Mucosa of descending colon (tissue), 3 donors: Measurements from ENCODE around the gene RPS25. TPM values are rescaled to one million over a fixed set of nuclear protein-coding genes. Genes with fewer than 3 reads are reported as not detected.
"Not testable (repeated sequence)": the region's sequence is repeated elsewhere in the genome, so short reads cannot be mapped to it uniquely, and the experiment has no call there.

ENCODE experiments used
- ATAC-seq: fragments of 200-7000 bp; cut with Tn5 transposase; one replicate; pipeline ENCODE4 v1.9.1; 2020; ENCODE audit warnings: mild to moderate bottlenecking, moderate library complexity
- DNase-seq, 3 donors: peaks; one replicate each; pipeline ENCODE4 v3.0.0-alpha.2; 2020
- H3K36me3 ChIP-seq: fragments of 200-600 bp; one replicate; pipeline ENCODE4 v1.8.0; 2021; ENCODE audit warnings: low read depth, mild to moderate bottlenecking
- H3K4me1 ChIP-seq: fragments of 200-600 bp; one replicate; pipeline ENCODE4 v1.8.0; 2021; ENCODE audit warnings: low read depth, mild to moderate bottlenecking
- H3K4me3 ChIP-seq: fragments of 200-600 bp; one replicate; pipeline ENCODE4 v1.8.0; 2021; ENCODE audit warnings: mild to moderate bottlenecking
- H3K9me3 ChIP-seq: fragments of 200-600 bp; one replicate; pipeline ENCODE4 v1.8.0; 2021; ENCODE audit warnings: mild to moderate bottlenecking
- CTCF ChIP-seq: fragments of 200-600 bp; IDR thresholded peaks from one replicate; pipeline ENCODE4 v1.8.0; 2022; ENCODE audit warnings: antibody characterized with exemption, mild to moderate bottlenecking
- intact Hi-C, 2 donors: fragments of 100-400 bp; cut with DNase I in 1 of 2; cut with micrococcal nuclease in 1 of 2; formaldehyde crosslinking; loops; one replicate each; pipeline versions ENCODE4 v1.11.0 to v1.11.1; 2022; cut with DNase I, micrococcal nuclease
- total RNA-seq, 3 donors: library from RNA; stranded (reverse); fragmentation: NEBNext Ultra II Directional in 2 of 3; extraction: Animal tissue kit (Norgen Biotek cat#: 25700) in 2 of 3; gene quantifications; one replicate each; pipeline versions ENCODE4 v1.2.1 to v1.2.4, GENCODE V29; 2021 to 2023
- donor health status: DM: no; HTN: no; CAD: no; lungs with moderate emphysema.
- donor health status: DM: no; HTN: no; CAD: no.
- donor health status: DM: no; HTN: yes; CAD: no.

The RPS25 gene
- total RNA-seq, 3 donors from 2014 or later, result 721 to 887 (median 781) TPM

- Histone ChIP-seq H3K4me3 (peak overlapping the region; percentile 78), H3K9me3 (no peaks in the 10 kb centered on the region), H3K36me3 (no peaks in the 10 kb centered on the region), H3K4me1 (peaks cover 5% of the 10 kb centered on the region)
- intact Hi-C loops, result no loop called here
- DNase-seq (no peak), ATAC-seq (peak; percentile 26)
- no peak for TF ChIP-seq CTCF
Observed at GRCh38 chr11:118996926-118997626, 21.1 kb downstream of the RPS25 start.

GRCh38 chr11:118991486-118992038 lies 26.6 kb downstream of the RPS25 start:
- H3K4me3 ChIP-seq, H3K36me3 ChIP-seq, ATAC-seq, DNase-seq, H3K9me3 ChIP-seq, H3K4me1 ChIP-seq, intact Hi-C loops: not testable (repeated sequence)

- ATAC-seq (no peak), DNase-seq (no peak)
- no peaks in the 10 kb centered on the region for H3K4me1 ChIP-seq
- intact Hi-C loops, result no loop called here
- H3K36me3 ChIP-seq, result no peaks in the 10 kb centered on the region
- H3K4me3 ChIP-seq, result no peak overlapping the region
- no peaks in the 10 kb centered on the region for H3K9me3 ChIP-seq
- no peak for TF ChIP-seq CTCF
Observed at GRCh38 chr11:118988280-118988679, 29.9 kb downstream of the RPS25 start.

GRCh38 chr11:118984825-118985224 lies 33.3 kb downstream of the RPS25 start:
- TF ChIP-seq CTCF, result no peak
- intact Hi-C loops, result no loop called here
- DNase-seq (no peak), ATAC-seq (no peak)
- no peaks in the 10 kb centered on the region for H3K36me3 ChIP-seq
- no peak overlapping the region for H3K4me3 ChIP-seq
- H3K9me3 ChIP-seq, result no peaks in the 10 kb centered on the region
- H3K4me1 ChIP-seq, result no peaks in the 10 kb centered on the region

GRCh38 chr11:118984337-118984736 lies 33.8 kb downstream of the RPS25 start:
- H3K36me3 ChIP-seq, H3K4me1 ChIP-seq, DNase-seq, intact Hi-C loops, H3K9me3 ChIP-seq, H3K4me3 ChIP-seq, ATAC-seq: not testable (repeated sequence)

GRCh38 chr11:118980191-118980881 lies 37.8 kb downstream of the RPS25 start:
- Histone ChIP-seq H3K36me3 (no peaks in the 10 kb centered on the region), H3K9me3 (no peaks in the 10 kb centered on the region), H3K4me3 (no peak overlapping the region), H3K4me1 (no peaks in the 10 kb centered on the region)
- DNase-seq (peak in 2 of 3 donors; percentile 23 to 58), ATAC-seq (peak; percentile 71)
- TF ChIP-seq CTCF, result no peak
- intact Hi-C loops, result no loop called here
